Muscle of leg (tissue), 11 donors: ENCODE data around the gene SOX1. TPM values are rescaled to one million over a fixed set of nuclear protein-coding genes. Genes with fewer than 3 reads are reported as not detected.

Source experiments
- DNase-seq: peaks from one replicate; pipeline ENCODE4 v3.0.0; 2013
- H3K27ac ChIP-seq: one replicate; pipeline ENCODE4 v1.5.1; 2013; ENCODE audit warnings: mild to moderate bottlenecking, low read length, control low read depth
- H3K27me3 ChIP-seq: one replicate; pipeline ENCODE4 v1.6.1; 2013; ENCODE audit warnings: low read length; ENCODE audit not compliant: control insufficient read depth, insufficient read depth
- H3K36me3 ChIP-seq: one replicate; pipeline ENCODE4 v1.6.1; 2013; ENCODE audit warnings: low read length; ENCODE audit not compliant: control insufficient read depth, insufficient read depth
- H3K4me1 ChIP-seq: one replicate; pipeline ENCODE4 v1.6.1; 2013; ENCODE audit warnings: low read length; ENCODE audit not compliant: control insufficient read depth, insufficient read depth
- H3K4me3 ChIP-seq: one replicate; pipeline ENCODE4 v1.5.1; 2013; ENCODE audit warnings: low read length, control low read depth
- H3K9me3 ChIP-seq: replicated peaks from 2 replicates; pipeline ENCODE4 v1.6.1; 2013; ENCODE audit warnings: low read depth, low read length; ENCODE audit not compliant: control insufficient read depth
- WGBS: methylation state at CpG from one replicate; pipeline ENCODE4 v1.1.5; 2013; ENCODE audit warnings: missing lambda C conversion rate; ENCODE audit not compliant: insufficient coverage; 5-methylcytosine and 5-hydroxymethylcytosine counted together
- polyA plus RNA-seq, 8 donors: library from polyadenylated mRNA; unstranded; fragments of 120-200 nt; gene quantifications; one replicate each; pipeline versions ENCODE4 v1.2.1 to v1.2.3, GENCODE V29; 2013; ENCODE audit warnings: inconsistent platforms in 1 of 8, low replicate concordance in 1 of 8; ENCODE audit not compliant: insufficient read length in 8 of 8, insufficient read depth in 1 of 8
- total RNA-seq: library from RNA; stranded (reverse); fragments of 120-200 nt; gene quantifications from one replicate; pipeline ENCODE4 v1.2.4, GENCODE V29; 2013

SOX1 gene
- total and polyA plus RNA-seq, 9 donors = 0.04 to 0.08 (median 0.05) TPM; not detected in 6

- Histone ChIP-seq H3K27me3 (peaks cover 43% of the 10 kb centered on the region), H3K27ac (no peak overlapping the region), H3K36me3 (no peaks in the 10 kb centered on the region), H3K4me1 (no peaks in the 10 kb centered on the region), H3K4me3 (no peak overlapping the region), H3K9me3 (no peaks in the 10 kb centered on the region)
- WGBS = 70% methylated on average over 3 of the region's 4 CpGs
- DNase-seq = no peak
These were observed 25.5 kb downstream of the SOX1 start for GRCh38 chr13:112092453-112092852.

GRCh38 chr13:112095354-112095753, 28.4 kb downstream of the SOX1 start:
- Histone ChIP-seq H3K4me3 (no peak overlapping the region), H3K4me1 (no peaks in the 10 kb centered on the region), H3K36me3 (no peaks in the 10 kb centered on the region), H3K27ac (no peak overlapping the region), H3K9me3 (no peaks in the 10 kb centered on the region), H3K27me3 (peaks cover 41% of the 10 kb centered on the region)
- DNase-seq = no peak
- WGBS = 86% methylated on average over 4 of the region's 9 CpGs

- Histone ChIP-seq H3K4me1 (no peaks in the 10 kb centered on the region), H3K27ac (no peak overlapping the region), H3K9me3 (no peaks in the 10 kb centered on the region), H3K36me3 (no peaks in the 10 kb centered on the region), H3K27me3 (peaks cover 55% of the 10 kb centered on the region), H3K4me3 (no peak overlapping the region)
- 90% methylated on average over 8 of the region's 9 CpGs for WGBS
- DNase-seq = no peak
These were observed 30.0 kb downstream of the SOX1 start for GRCh38 chr13:112096959-112097358.

- Histone ChIP-seq H3K4me1 (no peaks in the 10 kb centered on the region), H3K36me3 (no peaks in the 10 kb centered on the region), H3K27ac (no peak overlapping the region), H3K4me3 (no peak overlapping the region), H3K9me3 (no peaks in the 10 kb centered on the region), H3K27me3 (peaks cover 58% of the 10 kb centered on the region)
- DNase-seq = no peak
- WGBS = 70% methylated on average over 3 of the region's 10 CpGs
These were observed 30.8 kb downstream of the SOX1 start for GRCh38 chr13:112097770-112098169.

GRCh38 chr13:112098699-112099098, 31.8 kb downstream of the SOX1 start:
- H3K27me3 ChIP-seq = peaks cover 62% of the 10 kb centered on the region
- 48% methylated on average over 4 of the region's 9 CpGs for WGBS
- DNase-seq = no peak

GRCh38 chr13:112101360-112101930, 34.5 kb downstream of the SOX1 start:
- Histone ChIP-seq H3K4me1 (peaks cover 15% of the 10 kb centered on the region), H3K9me3 (no peaks in the 10 kb centered on the region), H3K36me3 (no peaks in the 10 kb centered on the region), H3K4me3 (no peak overlapping the region), H3K27me3 (peaks cover 77% of the 10 kb centered on the region), H3K27ac (no peak overlapping the region)
- no CpG with 5 or more reads among the region's 11 CpGs for WGBS
- DNase-seq = no peak

More at GRCh38 chr13:112098699-112099098, 31.8 kb downstream of the SOX1 start:
- Histone ChIP-seq H3K27ac (no peak overlapping the region), H3K4me3 (no peak overlapping the region), H3K4me1 (no peaks in the 10 kb centered on the region), H3K9me3 (no peaks in the 10 kb centered on the region), H3K36me3 (no peaks in the 10 kb centered on the region)

GRCh38 chr13:112102243-112102642, 35.3 kb downstream of the SOX1 start:
- no peaks in the 10 kb centered on the region for H3K9me3 ChIP-seq
- no peaks in the 10 kb centered on the region for H3K36me3 ChIP-seq
- H3K27ac ChIP-seq = no peak overlapping the region
- peaks cover 80% of the 10 kb centered on the region for H3K27me3 ChIP-seq
- no peak overlapping the region for H3K4me3 ChIP-seq
- DNase-seq = no peak
- peaks cover 17% of the 10 kb centered on the region for H3K4me1 ChIP-seq
- WGBS = no CpG with 5 or more reads among the region's 7 CpGs

- H3K9me3 ChIP-seq = no peaks in the 10 kb centered on the region
- peaks cover 83% of the 10 kb centered on the region for H3K27me3 ChIP-seq
- peak; percentile 51 for DNase-seq
- no peak overlapping the region for H3K27ac ChIP-seq
- peaks cover 17% of the 10 kb centered on the region for H3K4me1 ChIP-seq
- WGBS = 3% methylated on average over 5 of the region's 19 CpGs
- H3K36me3 ChIP-seq = no peaks in the 10 kb centered on the region
- H3K4me3 ChIP-seq = no peak overlapping the region
These were observed 36.4 kb downstream of the SOX1 start for GRCh38 chr13:112103260-112103838.

GRCh38 chr13:112103961-112104880, 37.3 kb downstream of the SOX1 start:
- under 1% methylated on average over 76 of the region's 76 CpGs for WGBS
- DNase-seq = peak; percentile 32
- H3K27me3 ChIP-seq = peaks cover 86% of the 10 kb centered on the region
- no peaks in the 10 kb centered on the region for H3K36me3 ChIP-seq
- no peak overlapping the region for H3K27ac ChIP-seq
- H3K9me3 ChIP-seq = no peaks in the 10 kb centered on the region
- H3K4me1 ChIP-seq = peaks cover 17% of the 10 kb centered on the region
- H3K4me3 ChIP-seq = no peak overlapping the region

- Histone ChIP-seq H3K4me3 (no peak overlapping the region), H3K36me3 (no peaks in the 10 kb centered on the region), H3K9me3 (no peaks in the 10 kb centered on the region), H3K4me1 (peaks cover 17% of the 10 kb centered on the region), H3K27me3 (peaks cover 91% of the 10 kb centered on the region), H3K27ac (no peak overlapping the region)
- no peak for DNase-seq
- under 1% methylated on average over 31 of the region's 44 CpGs for WGBS
These were observed 37.9 kb downstream of the SOX1 start for GRCh38 chr13:112104881-112105234.
